ENCODE measurements around the gene IGSF6.

IGSF6 gene

DNA sequence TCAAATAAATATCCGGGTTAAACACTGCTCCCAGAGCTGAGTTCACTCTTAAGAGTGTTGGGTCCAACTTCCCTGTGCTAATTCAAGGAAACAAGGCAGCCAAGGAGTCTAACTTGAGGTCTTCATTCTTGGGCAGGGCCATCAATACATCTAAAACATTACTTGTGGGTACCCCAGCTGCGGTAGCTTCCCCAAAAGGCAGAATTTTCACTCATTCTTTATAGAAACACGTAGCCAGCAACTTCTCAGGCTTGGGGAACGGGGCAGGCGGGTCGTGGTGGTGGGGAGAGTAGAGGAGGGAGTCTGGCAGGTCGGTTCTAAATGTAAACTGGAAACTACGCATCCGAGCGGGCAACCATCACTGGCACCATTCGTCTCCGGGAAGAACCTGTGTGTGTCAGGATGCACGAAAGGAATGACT, 53.7 kb downstream of the IGSF6 start:
- DNase-seq = no peak

DNA sequence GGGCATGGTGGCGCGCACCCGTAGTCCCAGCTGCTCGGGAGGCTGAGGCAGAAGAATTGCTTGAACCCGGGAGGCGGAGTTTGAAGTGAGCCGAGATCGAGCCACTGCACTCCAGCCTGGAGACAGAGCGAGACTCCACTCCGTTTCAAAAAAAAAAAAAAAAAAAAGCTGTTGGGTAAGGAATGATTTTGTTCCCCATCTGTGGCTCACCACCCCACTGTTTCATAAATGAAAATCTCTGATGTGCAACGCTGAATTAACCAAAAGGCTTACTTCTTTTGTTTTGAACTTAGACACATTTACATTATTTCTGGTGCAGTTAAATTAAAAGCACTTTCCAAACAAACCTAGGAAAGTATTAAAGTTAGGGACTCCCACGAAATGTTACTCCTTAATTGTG, 54.2 kb downstream of the IGSF6 start:
- DNase-seq = no peak

DNA sequence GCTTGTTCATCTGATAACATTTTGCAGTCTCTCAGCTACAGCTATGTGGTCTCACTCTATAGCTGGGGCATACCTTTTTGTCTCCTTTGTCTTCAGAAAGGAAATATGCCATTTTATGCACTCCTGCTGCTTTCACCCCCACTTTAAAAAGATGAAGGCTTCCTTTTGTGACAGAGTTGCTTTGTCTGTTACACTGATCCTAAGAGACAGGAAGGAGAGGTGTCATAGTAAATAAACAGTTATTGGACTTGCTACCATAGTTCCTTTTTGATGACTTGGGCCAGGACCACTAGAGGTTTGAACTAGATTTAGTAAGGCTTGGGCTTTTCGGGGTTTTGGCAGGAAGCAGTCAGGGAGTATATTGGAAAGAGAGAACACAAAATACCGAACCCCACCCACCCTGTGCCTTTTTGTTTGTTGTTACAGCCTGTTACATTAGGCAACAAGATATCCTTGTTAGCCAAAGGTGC, 54.8 kb downstream of the IGSF6 start:
- DNase-seq = no peak

DNA sequence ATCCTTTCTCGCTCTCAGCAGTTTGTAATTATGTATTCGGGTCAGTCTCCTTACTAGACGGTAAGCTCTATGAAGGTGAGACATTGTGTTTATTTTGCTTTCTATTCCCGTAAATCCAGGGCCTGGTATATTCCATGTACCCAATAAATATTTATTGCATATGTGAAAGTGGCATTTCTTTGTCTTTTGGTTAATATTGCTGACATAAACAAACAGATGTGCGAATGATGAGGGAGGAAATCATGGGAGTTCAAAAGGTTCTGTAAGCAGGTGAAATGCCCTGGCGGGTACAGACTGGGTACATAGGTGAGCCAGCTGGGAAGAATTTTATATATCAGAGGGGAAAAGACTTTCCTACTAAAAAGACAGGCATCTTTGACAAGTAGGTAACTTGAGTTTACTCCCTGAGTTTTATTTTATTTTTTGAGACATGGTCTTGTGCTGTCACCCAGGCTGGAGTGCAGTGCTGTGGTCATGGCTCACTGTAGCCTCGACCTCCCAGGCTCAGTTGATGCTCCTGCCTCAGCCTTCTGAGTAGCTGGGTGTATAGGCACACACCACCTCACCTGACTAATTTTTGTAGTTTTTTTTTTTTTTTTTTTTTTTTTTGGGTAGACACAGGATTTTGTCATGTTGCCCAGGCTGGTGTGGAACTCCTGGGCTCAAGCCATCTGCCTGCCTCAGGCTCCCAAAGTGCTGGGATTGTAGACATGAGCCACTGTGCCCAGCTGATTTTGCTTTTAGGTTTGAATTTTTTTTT, 58.7 kb downstream of the IGSF6 start:
- no peak for DNase-seq

DNA sequence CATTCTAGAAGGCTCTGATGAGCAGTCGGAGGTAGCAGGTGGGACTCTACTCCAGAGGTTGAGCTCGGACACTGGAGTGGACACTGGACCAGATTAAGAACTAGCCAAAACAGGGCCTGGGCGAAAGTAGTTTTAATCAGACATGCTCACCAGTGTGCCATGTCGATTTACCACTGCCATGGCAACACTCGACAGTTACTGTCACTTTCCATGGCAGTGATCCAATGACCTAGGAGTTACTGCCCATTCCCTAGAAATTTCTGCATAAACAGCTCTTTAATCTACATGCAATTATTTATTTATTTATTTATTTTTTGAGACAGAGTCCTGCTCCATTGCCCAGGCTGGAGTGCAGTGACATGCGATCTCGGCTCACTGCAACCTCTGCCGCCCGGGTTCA, 60.2 kb downstream of the IGSF6 start:
- DNase-seq = no peak

DNA sequence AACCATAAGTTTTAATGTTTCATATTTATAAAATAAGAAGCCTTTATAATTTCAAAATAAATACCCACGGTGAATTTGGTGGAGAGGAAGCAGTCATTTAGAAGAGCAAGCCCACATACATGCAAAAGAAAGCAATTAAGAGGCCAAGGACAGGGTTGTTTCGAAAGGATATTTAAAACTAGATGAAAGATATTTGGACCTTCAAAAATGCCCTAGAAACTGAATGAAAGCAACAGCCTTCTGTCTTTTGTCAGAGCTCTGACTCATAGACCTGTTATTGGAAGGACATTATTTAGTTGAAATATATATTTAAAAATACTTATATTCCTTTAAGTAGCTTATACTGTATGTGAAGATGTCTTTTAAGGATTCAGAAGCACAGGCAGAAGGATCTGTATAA, 61.6 kb downstream of the IGSF6 start:
- no peak for DNase-seq

DNA sequence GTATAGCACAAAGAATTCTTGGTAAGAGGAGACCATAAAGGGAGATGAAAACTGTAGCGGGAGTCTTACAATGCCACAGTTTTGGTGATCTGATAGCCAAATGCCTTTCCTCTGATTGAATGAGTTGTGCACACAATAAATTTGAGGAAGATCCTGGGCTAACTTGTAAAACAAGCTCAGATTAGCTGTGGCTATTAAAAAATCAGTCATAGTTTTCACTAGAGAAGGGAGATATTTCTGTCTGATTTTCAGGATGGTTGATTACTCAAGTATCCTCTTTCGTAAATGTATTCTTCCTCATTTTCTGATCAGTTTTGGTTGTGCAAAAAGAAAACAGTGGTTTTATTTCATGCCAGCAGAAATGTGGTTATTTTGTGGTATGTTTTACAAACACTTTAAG, 62.1 kb downstream of the IGSF6 start:
- no peak for DNase-seq

DNA sequence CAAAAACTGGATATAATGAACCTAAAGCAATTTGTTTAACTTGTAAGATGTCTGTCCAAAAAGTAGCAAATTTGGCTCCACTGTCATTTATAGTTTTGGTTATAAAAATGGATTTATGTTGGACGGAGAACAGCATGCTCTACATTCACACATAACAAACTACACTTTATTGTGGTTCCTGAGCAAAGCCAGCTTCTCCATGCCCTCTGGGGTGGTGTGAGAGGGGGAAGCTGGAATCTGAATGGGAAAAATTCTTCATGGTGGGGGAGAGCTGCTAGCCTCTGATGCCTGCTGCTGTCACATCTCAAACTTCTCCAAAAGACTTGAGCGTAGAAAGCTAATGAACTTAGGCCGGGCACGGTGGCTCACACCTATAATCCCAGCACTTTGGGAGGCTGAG, 62.9 kb downstream of the IGSF6 start:
- no peak for DNase-seq
